OCI-LY1 (cell line): ENCODE data around the gene MARCKSL1.
A peak's percentile ranks its signal among the peaks of the same experiment; 100 is the strongest.

Experiments
- H2AFZ ChIP-seq: fragments of 200-600 bp; sonication (generic), shearing (Covaris generic); 2 replicates; pipeline ENCODE4 v1.6.0; 2014; ENCODE audit warnings: antibody characterized with exemption, mild to moderate bottlenecking, low read length
- H3F3A ChIP-seq: fragments of 200-600 bp; sonication (generic), shearing (Covaris generic); 2 replicates; pipeline ENCODE4 v1.6.0; 2014; ENCODE audit warnings: mild to moderate bottlenecking, antibody characterized with exemption, low read length, moderate library complexity; ENCODE audit not compliant: insufficient read depth
- H3K27ac ChIP-seq: fragments of 200-600 bp; sonication (generic); 2 replicates; pipeline ENCODE4 v1.5.1; 2014; ENCODE audit warnings: low read length, mixed run types, mild to moderate bottlenecking, low read depth; ENCODE audit not compliant: poor library complexity, severe bottlenecking
- H3K27me3 ChIP-seq: fragments of 200-600 bp; sonication (generic); 2 replicates; pipeline ENCODE4 v1.6.0; 2014; ENCODE audit warnings: antibody characterized with exemption, mild to moderate bottlenecking, low read length, moderate library complexity; ENCODE audit not compliant: insufficient read depth
- H3K36me3 ChIP-seq: fragments of 200-600 bp; sonication (generic); 2 replicates; pipeline ENCODE4 v1.6.1; 2014; ENCODE audit warnings: mild to moderate bottlenecking, antibody characterized with exemption, low read length, moderate library complexity, mixed read lengths; ENCODE audit not compliant: insufficient read depth
- H3K4me1 ChIP-seq: fragments of 200-600 bp; sonication (generic); 2 replicates; pipeline ENCODE4 v1.5.1; 2014; ENCODE audit warnings: mild to moderate bottlenecking, low read length, moderate library complexity; ENCODE audit not compliant: insufficient read depth, severe bottlenecking
- H3K4me2 ChIP-seq: fragments of 200-600 bp; sonication (generic), shearing (Covaris generic); 2 replicates; pipeline ENCODE4 v1.6.1; 2014; ENCODE audit warnings: low read length
- H3K4me3 ChIP-seq: fragments of 200-600 bp; sonication (generic); 2 replicates; pipeline ENCODE4 v1.5.1; 2014; ENCODE audit warnings: low read length, low read depth, mild to moderate bottlenecking, mixed read lengths; ENCODE audit not compliant: poor library complexity, severe bottlenecking
- H3K79me2 ChIP-seq: fragments of 200-600 bp; shearing (Covaris generic); 2 replicates; pipeline ENCODE4 v1.6.1; 2016; ENCODE audit warnings: mixed run types, low read length, mixed read lengths; ENCODE audit not compliant: insufficient read depth
- H3K9ac ChIP-seq: fragments of 200-600 bp; sonication (generic), shearing (Covaris generic); 2 replicates; pipeline ENCODE4 v1.6.1; 2014; ENCODE audit warnings: mild to moderate bottlenecking, low read length, mixed read lengths
- H3K9me2 ChIP-seq: fragments of 200-600 bp; sonication (generic), shearing (Covaris generic); 2 replicates; pipeline ENCODE4 v1.6.1; 2014; ENCODE audit warnings: low read depth, mild to moderate bottlenecking, low read length, mixed read lengths
- H3K9me3 ChIP-seq: fragments of 200-600 bp; shearing (Covaris generic); 2 replicates; pipeline ENCODE4 v1.6.1; 2014; ENCODE audit warnings: low read length, mixed read lengths
- H4K20me1 ChIP-seq: fragments of 200-600 bp; sonication (generic), shearing (Covaris generic); 2 replicates; pipeline ENCODE4 v1.6.0; 2016; ENCODE audit warnings: mild to moderate bottlenecking, low read length; ENCODE audit not compliant: insufficient read depth
- EZH2 ChIP-seq: fragments of 200-600 bp; sonication (generic), shearing (Covaris generic); IDR thresholded peaks from 2 replicates; pipeline ENCODE4 v1.8.0; 2017; ENCODE audit warnings: borderline replicate concordance, mixed run types, mild to moderate bottlenecking, antibody characterized with exemption, low read length, moderate library complexity, mixed read lengths
- TF ChIP-seq, protein P1 (sequence below): fragments of 200-600 bp; sonication (generic), shearing (Covaris generic); IDR thresholded peaks from 2 replicates; pipeline ENCODE4 v1.5.1; 2017; ENCODE audit warnings: mild to moderate bottlenecking, antibody characterized with exemption, low read length, moderate library complexity, mixed read lengths

Gene MARCKSL1

DNA sequence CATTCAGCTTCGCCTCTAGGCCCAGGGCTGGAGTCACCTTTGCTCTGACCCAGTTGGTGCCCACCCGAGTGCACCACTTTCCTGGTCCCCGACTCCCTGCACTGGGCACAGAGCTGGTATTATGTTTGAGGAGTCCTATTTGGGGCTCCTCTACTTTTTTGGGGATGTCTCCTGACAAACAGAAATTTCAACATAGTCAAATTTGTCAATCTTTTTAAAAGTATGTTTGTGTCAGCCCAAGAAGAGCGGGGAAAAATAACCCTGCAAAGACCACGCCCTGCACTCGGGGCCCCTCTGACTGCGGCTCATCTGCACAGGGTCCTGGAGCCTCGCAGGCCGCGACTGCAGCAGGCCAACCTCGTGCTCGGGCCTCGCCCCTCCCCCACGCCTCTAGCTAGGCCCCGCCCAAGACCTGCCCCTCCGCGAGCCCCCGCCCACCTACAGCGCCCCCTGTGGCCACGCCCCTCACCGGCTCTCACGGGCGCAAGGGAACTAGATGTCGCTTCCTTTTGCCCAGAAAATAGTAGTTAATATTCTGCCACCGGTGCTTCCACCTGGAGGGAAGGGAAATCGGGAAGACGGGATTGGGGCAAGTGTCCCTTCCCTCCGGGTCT, 14.9 kb upstream of the MARCKSL1 start:
- TF ChIP-seq EZH2 = no peak
- TF ChIP-seq, protein P1, sequence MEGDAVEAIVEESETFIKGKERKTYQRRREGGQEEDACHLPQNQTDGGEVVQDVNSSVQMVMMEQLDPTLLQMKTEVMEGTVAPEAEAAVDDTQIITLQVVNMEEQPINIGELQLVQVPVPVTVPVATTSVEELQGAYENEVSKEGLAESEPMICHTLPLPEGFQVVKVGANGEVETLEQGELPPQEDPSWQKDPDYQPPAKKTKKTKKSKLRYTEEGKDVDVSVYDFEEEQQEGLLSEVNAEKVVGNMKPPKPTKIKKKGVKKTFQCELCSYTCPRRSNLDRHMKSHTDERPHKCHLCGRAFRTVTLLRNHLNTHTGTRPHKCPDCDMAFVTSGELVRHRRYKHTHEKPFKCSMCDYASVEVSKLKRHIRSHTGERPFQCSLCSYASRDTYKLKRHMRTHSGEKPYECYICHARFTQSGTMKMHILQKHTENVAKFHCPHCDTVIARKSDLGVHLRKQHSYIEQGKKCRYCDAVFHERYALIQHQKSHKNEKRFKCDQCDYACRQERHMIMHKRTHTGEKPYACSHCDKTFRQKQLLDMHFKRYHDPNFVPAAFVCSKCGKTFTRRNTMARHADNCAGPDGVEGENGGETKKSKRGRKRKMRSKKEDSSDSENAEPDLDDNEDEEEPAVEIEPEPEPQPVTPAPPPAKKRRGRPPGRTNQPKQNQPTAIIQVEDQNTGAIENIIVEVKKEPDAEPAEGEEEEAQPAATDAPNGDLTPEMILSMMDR = peak; percentile 65
- H4K20me1 ChIP-seq = no peaks in the 10 kb centered on the region
- no peaks in the 10 kb centered on the region for H3K9me3 ChIP-seq
- H3K27ac ChIP-seq = no peak overlapping the region
- no peaks in the 10 kb centered on the region for H3K79me2 ChIP-seq
- peaks cover 13% of the 10 kb centered on the region for H3K4me1 ChIP-seq
- H3K9ac ChIP-seq = peak overlapping the region; percentile 30; the same call in 1 of the 2 replicates
- no peaks in the 10 kb centered on the region for H3K9me2 ChIP-seq
- H3K4me3 ChIP-seq = peak overlapping the region; percentile 66
- H3K27me3 ChIP-seq = peaks cover 4% of the 10 kb centered on the region; the same call in 1 of the 2 replicates
- no peaks in the 10 kb centered on the region for H3F3A ChIP-seq
- peak overlapping the region; percentile 75 for H3K4me2 ChIP-seq
- no peaks in the 10 kb centered on the region for H3K36me3 ChIP-seq
- no peak overlapping the region for H2AFZ ChIP-seq

DNA sequence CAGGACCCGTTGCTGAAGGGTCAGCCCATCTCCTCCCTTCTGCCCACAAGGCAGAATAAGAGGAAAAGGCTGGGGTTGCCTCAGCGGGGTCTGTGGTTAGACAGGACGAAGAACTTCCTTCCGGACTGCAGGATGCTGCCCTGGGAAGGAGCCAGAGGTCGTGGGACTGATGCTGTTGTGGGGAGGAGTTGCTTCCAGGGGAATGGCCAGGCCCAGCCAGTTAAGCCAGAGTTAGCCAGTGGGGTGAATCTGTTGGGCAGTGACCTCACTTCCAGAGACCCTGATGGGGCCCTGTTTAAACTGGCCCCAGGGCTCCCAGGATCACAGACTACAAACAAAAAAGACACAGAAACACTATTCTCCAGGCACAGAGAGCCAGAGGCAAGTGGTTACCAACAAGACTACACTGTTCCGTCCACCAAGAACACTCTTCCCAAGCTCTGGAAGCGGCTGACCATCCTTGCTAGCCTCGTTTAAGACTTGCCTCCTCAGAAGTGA, 13.2 kb upstream of the MARCKSL1 start:
- H3K9me3 ChIP-seq = no peaks in the 10 kb centered on the region
- H3K36me3 ChIP-seq = no peaks in the 10 kb centered on the region
- H3K4me1 ChIP-seq = peaks cover 13% of the 10 kb centered on the region
- no peak overlapping the region for H3K4me3 ChIP-seq
- no peaks in the 10 kb centered on the region for H3F3A ChIP-seq
- H3K9me2 ChIP-seq = no peaks in the 10 kb centered on the region
- no peak overlapping the region for H2AFZ ChIP-seq
- no peak overlapping the region for H3K4me2 ChIP-seq
- H4K20me1 ChIP-seq = no peaks in the 10 kb centered on the region
- H3K27me3 ChIP-seq = peaks cover 4% of the 10 kb centered on the region
- no peak overlapping the region for H3K27ac ChIP-seq
- no peak overlapping the region for H3K9ac ChIP-seq
- no peaks in the 10 kb centered on the region for H3K79me2 ChIP-seq
- TF ChIP-seq EZH2 = no peak
- TF ChIP-seq, protein P1 = no peak

DNA sequence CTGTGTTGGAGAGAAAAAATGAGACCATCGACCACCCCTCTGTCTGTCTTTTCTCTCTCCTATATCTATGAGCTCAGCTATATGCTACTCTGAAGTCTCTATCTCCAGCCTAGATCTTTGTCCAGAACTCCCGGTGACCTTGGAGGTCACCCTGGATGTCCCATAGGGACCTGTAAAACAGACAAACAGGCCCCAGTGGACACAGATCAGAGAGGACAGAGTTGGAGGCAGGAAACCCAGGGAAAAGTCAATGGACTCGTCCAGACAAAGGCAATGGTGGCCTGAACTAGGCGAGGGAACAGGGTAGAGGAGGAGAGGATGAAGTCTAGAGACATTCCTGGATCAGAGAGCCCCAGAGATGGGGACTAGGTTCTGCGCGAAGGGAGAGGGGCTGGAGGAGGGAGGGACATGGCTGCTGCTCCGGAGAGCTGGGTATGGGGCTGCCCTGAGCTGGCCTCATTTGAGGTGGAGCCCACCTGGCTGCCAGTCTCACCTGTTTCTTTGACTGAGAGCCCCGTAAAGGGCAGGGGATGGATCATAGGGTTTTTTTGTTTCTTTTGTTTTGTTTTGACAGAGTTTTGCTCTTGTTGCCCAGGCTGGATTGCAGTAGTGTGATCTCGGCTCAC, 10.6 kb upstream of the MARCKSL1 start:
- H3K79me2 ChIP-seq = no peaks in the 10 kb centered on the region
- H3F3A ChIP-seq = no peaks in the 10 kb centered on the region
- no peak overlapping the region for H2AFZ ChIP-seq
- H4K20me1 ChIP-seq = no peaks in the 10 kb centered on the region
- peaks cover 6% of the 10 kb centered on the region for H3K4me1 ChIP-seq
- no peak overlapping the region for H3K27ac ChIP-seq
- H3K4me2 ChIP-seq = no peak overlapping the region
- peaks cover 4% of the 10 kb centered on the region for H3K27me3 ChIP-seq
- H3K36me3 ChIP-seq = no peaks in the 10 kb centered on the region
- no peaks in the 10 kb centered on the region for H3K9me2 ChIP-seq
- TF ChIP-seq, protein P1 = no peak
- TF ChIP-seq EZH2 = no peak
- no peaks in the 10 kb centered on the region for H3K9me3 ChIP-seq
- H3K9ac ChIP-seq = no peak overlapping the region
- no peak overlapping the region for H3K4me3 ChIP-seq
